EH (cell line): ENCODE measurements around the gene AP2M1.

ENCODE experiments used
- DNase-seq: peaks from one replicate; pipeline ENCODE4 v3.0.0-alpha.2; 2015; ENCODE audit warnings: low read depth

AP2M1 gene

DNA sequence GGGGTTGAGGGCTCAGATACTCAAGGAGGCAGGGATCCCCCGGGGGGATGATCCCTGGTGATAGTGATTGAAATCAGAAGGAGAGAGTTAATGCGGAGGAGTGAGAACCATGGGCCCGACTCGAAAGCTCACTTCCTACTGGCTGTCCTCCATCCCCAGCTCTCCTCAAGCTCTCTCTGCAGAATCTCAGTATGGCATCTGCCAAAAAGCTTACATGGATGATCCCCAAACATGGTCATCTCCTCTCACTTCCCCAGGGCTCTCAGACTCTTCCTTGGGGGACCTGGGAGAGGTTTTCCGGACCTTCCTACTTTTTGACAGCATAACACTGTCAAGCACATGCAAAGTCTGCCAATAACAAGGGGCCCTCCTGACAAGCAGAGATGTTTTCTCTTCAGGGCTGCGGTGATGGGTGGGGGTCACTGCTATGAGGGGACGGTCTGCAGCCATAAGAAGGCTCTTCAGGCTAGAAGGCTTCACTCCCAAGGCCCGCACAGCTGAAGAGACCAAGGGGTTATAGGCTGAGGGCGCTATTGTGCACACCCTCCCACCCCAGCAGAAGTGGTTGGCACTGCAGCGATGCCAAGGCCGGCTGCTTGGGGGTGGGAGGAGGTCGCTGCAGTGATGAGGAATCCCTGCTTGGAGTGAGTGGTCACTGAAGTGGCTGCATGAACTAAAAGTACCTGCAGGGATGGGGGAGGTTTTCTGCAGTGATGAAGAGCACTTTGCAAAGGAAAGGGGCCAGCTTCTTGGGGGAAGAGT lies 53.9 kb downstream of the AP2M1 start:
- DNase-seq = no peak

DNA sequence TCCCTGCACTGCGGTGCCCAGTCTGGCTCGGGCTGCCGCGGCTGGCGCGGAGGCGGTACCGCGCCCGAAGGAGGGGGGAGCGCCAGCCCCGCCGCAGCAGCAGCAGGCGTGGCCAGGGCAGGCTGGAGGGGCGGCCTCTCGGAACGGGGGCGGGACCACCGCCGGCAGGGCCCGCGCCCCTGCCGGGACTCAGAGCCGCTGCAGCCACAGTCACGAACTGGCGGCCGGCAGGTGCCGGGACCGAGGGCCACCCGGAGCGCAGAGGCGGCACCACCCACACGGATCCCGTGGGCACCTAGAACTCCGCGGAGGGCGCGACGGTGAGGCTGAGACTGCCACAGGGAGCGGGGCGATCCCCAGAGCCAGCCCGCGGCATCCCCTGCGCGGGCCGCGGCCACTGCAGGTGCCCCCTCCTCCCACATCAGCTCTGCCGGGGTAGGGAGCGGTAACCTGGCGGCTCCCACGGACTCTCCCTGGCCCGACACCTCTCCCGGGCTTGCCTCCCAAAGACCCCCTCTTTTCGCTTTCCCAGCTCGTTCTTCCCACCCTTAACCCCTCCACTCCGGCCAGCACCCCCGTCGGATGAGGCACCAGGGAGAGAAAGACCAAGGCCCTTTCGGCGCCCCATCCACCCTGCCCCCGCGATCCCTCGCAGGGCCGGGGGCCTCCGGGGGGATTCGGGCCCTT lies 54.9 kb downstream of the AP2M1 start, which contains the start of gene VWA5B2:
Gene VWA5B2 (plus strand): TSS at position 192 of the 687 bp plus-strand sequence. CDS start 944 bp downstream, outside the sequence.
- peak; percentile 60 for DNase-seq

DNA sequence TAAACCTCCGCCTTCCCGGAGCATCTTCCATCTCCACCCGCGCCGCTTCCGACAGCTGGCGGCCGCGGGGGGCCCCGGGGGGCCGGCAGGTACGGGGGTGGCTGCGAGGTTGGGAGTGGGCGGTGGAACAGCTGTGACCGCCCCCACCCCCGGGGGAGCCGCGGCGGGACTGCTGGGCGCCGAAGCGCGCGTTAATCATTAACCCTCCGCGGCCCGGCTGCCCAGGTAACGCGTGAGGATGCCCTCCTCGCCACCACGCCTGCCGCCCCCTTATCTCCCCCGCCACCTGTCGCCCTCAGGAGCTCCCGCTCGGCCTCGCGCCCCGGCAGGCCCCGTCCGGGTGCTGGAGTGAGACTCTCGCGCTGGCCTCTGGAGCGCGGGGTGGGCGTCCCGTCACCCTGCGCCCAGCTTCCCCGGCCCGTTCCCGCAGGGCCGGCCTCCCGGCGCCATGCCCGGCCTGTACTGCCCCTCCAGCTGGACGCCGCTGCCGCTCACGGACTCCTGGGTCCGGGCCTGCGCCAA lies 55.5 kb downstream of the AP2M1 start:
- no peak for DNase-seq

DNA sequence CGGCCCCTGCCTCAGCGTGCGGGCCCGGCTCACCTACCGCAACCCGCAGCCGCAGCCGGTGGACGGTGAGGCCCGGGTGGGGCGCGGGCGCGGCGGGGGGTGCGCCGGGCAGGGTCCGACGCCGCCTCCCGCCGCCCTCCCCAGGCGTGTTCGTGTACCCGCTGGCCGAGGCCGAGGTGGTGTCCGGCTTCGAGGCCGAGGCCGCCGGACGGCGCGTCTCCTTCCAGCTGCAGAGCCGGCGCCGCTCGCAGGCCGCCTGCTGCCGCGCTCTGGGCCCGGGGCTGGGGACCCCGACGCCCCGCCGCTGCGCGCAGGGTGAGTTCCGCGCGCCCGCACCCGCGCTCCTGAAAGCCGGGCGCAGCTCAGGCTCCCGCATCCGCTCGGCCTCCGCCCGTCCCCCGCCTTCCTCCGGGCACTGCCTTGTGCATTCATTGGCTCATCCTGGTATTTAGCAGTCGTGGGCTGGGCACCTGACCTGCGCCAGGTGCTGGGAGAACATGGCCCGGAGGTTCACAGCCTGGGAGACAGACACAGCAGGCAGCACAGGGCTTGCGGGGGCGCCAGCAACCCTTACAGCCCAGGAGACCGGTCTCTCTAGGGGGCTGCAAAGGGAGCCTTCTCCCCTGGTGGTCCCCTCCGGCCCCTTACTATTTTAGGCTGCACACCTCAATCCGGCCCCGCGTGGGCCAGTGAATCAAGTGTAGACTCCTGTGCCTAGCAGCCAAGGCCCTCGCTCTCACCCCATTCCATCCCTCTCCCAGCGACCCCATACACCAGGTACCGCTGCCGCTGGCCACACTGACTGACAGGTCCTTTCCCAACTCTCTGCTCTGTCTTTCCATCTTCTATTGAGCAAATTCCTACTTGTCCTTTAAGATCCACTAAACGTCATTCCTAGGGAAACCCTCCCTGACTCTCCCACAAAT lies 56.2 kb downstream of the AP2M1 start:
- DNase-seq = no peak

DNA sequence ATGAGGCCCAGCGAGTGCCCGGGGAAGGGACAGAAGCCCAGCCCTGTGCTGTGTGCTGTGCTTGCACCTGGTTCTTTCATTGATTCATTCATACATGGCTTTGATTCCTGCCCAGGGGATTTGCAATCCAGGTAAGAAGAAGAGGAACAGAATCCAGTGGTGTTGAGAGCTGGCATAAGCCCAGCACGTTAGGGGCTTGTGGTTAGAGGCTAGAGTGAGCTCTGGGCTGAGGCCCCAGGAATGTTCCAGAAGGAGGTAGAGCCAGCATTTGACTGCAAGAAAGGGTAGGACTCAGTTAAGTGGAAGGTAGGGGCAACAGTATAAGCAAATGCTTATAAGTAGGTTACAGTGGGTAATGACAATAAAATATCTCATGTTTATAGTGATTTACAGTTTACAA lies 57.0 kb downstream of the AP2M1 start:
- DNase-seq = no peak

DNA sequence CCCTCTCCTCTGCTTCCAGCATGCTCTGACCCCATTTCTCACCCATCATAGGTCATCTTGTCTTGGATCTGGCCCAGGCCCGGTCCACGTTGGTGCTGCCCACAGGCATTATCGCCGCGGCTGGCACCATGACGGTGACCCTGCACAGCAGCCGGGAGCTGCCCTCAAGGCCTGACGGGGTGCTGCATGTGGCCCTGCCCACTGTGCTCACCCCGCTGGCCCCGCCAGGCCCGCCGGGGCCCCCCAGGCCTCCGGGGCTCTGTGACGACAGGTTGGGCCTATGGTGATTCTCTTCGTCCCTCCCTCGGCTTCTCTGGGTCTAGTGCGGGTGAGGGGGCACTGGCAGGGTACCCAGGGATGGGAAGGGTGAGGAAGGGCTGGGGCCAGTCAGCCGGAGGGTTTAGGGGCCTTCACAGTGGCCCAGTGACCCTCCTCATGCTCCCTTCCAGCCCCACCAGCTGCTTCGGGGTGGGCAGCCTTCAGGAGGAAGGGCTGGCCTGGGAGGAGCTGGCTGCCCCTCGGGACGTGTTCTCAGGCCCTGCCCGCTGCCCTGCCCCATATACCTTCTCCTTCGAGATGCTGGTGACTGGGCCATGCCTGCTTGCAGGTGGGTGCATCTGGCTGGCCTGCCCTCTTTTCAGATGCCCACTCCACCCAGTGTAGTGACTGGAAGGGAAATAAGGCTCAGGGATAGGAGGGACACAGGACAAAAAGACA lies 58.6 kb downstream of the AP2M1 start:
- DNase-seq = no peak
